NCI-H82 treated with DMSO at 0.1 percent for 48 hours (cell line): Measurements from ENCODE around the gene KRT83.
"Not testable (repeated sequence)": the region's sequence is repeated elsewhere in the genome, so short reads cannot be mapped to it uniquely, and the experiment has no call there.

Experiments used
- DNase-seq: peaks from one replicate; lab custom pipeline; 2025; ENCODE audit not compliant: unreplicated experiment; lab: John Stamatoyannopoulos, UW

Gene KRT83

DNA sequence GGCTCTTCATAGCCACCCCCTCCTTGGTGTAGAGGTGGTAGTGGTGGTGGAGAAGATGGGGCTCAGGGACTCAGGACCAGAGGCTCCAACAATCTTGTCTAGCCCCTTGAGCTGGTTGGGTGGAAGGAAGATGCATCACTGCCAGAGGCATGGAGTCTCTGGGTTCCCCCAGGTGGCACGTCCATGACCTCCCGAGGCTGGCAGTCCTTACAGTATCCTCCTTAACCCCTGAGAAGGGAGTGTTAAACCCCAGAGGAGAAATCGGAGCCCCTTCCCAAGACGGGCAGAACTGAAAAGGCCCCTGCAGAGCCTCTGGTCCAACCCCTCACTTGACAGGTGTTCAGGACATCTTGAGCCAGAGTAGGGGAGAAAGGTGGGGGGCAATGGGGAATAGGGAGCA is 9.1 kb downstream of the KRT83 start:
- DNase-seq = no peak

GRCh38 chr12:52311285-52311648 is 9.9 kb downstream of the KRT83 start:
- DNase-seq = no peak

DNA sequence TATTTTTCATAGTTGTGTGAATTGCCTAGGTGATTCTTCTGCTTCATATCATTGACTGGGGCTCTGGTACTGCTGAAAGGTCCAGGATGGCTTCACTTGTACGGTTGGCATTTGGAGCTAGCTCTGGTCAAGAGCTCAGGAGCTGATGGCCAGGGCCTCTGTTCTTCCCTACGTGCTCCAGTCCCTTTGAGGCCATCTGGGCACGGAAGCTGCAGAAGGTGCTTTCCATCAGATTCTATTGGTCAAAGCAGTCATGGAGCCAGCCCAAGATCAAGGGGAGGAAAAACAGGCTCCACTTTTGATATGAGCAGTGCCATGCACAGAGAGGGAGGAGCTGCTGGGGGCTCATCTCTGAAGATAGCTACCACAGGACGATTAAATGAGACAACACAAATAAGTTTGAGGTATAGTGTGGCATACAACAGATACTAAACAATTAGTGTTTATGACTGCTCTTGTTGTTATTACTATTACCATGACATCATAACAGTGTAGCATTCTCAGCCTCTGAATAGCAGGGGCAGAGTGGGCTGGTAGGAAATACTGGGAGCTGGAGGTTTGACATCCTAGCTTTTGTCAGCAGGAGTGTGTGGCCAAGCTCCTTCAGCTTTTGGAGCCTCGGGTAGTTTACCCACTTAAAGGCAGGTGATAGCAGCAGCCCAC is 10.4 kb downstream of the KRT83 start:
- no peak for DNase-seq

DNA sequence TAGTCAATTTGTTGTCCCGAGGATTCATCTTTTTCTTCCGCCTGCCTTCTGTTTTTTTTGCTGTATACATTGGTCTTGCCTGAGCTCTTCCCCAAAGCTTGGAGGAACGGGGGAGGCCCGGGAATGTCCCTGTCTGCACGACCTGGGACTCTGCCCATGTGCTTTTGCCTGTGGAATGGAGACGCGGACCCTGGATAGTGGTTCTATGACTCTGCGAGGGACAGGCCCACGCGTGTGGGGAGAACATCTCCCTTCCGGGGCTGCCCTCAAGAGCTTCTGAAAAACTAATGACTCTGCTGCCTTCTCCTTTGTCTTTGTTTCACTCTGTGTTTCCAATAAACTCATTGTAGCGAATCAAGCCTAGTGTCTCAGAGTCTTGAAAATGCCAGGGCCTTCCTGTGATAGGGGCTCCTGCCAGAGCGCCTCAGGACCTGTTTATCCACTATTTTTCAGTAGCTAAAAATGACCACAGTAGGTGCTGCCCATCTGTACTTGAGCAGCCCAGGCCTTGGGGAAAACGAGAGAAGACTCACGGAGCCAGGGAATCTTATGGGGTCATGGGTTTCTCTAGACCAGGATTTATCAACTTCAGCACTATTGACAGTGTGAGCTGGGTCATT is 12.3 kb downstream of the KRT83 start:
- no peak for DNase-seq

DNA sequence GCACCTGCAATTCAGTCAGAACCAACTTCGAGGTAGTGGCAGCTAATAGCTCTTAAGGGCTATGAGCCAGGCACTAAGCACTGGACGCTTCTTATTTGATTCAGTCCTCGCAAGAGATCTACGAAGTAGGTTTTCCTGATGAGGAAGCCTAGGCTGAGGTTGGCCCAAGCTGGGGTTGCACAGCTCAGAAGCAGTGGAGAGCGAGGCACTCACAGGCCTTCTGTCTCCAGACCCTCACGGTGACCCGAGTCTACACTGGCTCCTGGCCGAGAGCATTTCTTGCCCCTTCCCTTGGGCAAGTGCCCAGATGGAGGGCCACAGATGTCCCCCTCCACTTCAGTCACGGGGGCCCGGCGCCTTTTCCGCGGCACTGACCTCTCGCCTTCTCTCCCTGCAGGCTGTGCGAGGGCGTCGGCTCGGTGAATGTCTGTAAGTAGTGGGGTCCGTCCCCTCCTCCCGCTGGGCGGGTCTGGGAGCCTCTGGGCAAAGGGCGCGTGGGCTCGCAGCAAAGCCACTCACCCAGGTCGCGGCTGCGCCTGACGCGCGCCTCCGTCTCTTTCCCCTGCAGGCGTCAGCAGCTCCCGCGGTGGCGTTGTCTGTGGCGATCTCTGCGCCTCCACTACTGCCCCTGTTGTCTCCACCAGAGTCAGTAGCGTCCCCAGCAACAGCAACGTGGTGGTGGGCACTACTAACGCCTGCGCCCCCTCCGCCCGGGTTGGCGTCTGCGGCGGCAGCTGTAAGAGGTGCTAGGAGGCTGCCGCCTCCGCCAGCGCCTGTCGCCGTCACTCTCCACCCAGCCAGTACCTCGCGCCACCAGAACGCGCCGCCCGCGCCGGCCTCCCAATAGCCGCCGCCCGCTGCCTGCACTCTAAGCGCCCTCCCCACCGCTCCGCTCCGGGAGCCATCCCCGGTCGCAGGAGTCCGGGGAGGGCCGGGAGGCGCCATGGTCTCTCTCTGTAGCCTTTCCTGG is 13.1 kb downstream of the KRT83 start:
- no peak for DNase-seq

GRCh38 chr12:52306731-52307130 is 14.5 kb downstream of the KRT83 start:
- no peak for DNase-seq

DNA sequence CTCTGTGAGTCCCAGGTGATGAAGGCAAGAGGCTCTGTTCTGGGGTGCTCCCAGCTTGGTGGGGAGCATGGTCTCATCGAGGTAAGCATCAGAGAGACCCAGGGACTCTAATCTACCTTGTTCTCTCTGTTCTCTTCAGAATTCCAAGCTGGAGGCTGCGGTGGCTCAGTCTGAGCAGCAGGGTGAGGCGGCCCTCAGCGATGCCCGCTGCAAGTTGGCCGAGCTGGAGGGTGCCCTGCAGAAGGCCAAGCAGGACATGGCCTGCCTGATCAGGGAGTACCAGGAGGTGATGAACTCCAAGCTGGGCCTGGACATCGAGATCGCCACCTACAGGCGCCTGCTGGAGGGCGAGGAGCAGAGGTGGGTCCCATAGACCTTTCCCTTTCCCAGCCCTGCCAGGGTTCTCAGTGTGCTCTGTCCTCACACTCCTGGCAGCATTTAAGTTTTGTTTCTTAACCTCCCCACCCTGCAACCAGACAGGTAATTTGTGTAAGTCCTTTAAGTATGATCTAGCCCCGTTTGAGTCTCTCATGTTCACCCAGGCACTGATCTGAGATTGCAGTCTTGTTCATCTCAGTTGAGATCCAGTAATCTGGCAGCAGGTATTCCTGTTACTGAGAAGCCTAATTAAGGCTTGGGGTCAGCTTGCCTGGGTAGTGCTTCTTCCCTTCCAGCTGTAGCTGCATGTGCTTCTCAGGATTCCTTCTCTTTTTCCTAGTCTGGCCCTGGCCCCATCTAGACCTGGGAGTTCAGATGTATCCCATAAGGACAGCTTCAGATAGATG is 15.1 kb downstream of the KRT83 start:
- no peak for DNase-seq

DNA sequence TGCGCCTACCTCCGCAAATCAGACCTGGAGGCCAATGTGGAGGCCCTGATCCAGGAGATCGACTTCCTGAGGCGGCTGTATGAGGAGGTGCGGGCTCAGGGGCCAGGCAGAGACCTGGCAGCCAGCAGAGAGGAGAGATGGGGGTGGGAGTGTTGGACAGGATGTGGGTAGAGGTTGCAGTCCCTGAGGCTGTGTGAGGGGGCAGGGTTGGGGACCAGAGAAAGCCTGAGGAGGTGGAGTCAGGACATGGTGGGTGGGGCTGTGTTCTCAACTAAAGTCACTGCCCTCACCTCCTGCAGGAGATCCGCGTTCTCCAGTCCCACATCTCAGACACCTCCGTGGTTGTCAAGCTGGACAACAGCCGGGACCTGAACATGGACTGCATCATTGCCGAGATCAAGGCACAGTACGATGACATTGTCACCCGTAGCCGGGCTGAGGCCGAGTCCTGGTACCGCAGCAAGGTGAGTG is 16.2 kb downstream of the KRT83 start:
- DNase-seq = not testable (repeated sequence)

- not testable (repeated sequence) for DNase-seq
Measured at GRCh38 chr12:52302242-52302914, 18.8 kb downstream of the KRT83 start.

DNA sequence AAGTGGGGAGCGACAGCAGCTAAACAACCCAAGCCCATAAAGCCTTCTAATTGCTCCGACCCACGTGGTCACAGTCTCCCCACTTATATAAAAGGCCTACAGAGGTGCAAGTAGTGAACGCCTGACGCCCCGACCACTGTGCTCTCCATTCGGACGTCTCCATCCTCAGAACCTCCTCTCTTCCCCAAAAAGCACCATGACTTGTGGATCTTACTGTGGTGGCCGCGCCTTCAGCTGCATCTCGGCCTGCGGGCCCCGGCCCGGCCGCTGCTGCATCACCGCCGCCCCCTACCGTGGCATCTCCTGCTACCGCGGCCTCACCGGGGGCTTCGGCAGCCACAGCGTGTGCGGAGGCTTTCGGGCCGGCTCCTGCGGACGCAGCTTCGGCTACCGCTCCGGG is 19.5 kb downstream of the KRT83 start:
- DNase-seq = not testable (repeated sequence)

- no peak for DNase-seq
Measured at GRCh38 chr12:52300796-52301691, 20.2 kb downstream of the KRT83 start.

GRCh38 chr12:52298677-52299190 is 22.5 kb downstream of the KRT83 start:
- no peak for DNase-seq

GRCh38 chr12:52296572-52297215 is 24.5 kb downstream of the KRT83 start:
- DNase-seq = no peak

- no peak for DNase-seq
Measured at GRCh38 chr12:52295663-52296062, 25.5 kb downstream of the KRT83 start.

DNA sequence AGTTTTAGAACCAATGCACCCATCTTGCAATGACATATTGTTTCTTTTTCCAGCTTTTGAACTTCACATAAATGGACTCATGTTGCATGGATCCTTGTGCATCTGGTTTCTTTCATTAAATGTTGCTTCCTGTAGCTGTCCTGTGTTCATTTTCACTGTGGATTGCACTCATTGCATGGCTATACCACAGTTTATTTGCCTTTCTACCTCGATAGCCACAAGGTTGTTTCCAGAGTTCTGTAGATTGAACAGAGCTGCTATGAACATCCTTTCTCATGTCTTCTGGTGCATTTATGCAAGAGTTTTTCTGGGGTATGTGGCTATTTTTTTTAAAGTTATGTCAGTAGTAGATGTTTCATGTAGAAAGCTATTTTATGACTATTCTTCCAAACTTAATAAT is 26.4 kb downstream of the KRT83 start:
- DNase-seq = no peak

DNA sequence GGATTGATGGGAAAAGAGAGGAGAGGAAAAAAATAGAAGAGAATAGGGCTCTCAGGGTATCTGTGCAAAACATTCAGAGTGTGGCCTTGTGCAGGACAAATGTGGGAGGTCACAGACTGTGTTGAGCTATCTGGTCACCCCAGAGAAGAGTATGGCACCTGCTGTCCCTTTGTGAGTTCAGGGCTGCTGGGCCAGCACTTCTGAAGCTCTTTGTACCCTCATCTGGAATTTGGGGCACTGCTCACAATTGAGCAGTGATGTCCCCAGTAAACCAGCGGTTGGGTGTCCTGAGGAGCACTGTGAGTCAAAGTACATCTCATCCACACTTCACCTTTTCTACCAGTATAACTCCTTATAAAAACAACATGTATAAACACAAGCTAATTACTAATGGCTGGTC is 27.3 kb downstream of the KRT83 start:
- DNase-seq = no peak

DNA sequence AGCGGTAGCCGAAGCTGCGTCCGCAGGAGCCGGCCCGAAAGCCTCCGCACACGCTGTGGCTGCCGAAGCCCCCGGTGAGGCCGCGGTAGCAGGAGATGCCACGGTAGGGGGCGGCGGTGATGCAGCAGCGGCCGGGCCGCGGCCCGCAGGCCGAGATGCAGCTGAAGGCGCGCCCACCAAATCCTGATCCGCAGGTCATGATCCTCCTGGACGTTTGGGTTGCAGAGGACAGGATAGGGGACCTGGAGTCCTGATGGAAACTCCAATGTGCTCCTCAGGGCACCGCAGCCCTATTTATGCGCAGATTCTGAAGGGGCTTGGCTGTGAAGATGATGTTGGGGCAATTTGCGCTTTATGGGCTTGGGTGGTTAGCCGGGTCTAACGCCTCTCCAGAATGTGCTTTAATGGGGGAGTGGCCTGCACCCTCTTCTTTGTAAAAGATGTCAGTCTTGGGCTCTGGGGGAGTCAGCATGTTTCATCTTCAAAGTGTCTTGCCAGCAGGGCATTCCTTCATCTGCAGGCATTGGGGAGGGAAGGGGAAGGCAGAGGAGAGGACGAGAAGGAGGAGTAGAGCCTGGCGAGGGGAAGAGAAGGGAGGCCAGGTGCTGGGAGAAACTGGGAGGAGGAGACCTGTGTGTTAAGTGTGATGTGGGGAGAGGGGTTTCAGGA is 29.8 kb downstream of the KRT83 start, which contains the start of gene KRT81:
KRT81 (minus strand) TSS at position 268 of the 669 bp plus-strand sequence; CDS start at position 199, 69 bp downstream.
- DNase-seq = no peak
